Measurements from ENCODE around the gene HMCN1. TPM values are rescaled to one million over a fixed set of nuclear protein-coding genes. Genes with fewer than 3 reads are reported as not detected.

Gene HMCN1
- polyA plus RNA-seq, 1 of the 3 experiments (the other 2 are of a cell fraction), result 59.5 TPM

DNA sequence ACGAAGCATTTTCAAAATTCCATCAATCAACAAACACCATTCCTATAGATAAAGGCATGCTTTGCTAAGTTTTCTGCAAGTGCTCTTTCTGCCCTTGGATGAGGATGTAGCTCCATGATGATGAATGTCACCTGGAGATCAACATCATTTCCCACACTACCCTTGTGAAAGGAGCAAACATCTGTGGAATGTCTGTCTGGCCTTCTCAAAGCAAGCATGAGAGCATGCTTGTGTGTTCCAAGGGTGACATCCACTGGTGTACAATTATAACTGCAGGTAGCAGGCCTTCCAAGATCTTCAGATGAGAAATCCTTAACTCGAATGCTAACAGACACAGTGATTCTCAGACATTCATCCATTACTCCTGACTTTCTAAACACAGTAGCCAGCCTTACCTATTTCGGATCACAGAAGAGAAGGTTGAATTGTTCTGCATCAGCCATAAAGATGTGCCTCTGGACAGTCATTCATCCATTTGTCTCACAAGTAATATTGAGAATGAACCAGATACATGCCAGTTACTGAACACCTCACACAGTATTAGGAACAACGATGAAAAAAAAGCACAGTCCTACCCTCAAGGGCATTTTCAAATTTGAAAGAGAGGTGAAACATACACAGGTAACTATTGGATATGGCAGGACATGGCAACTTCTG, 478.5 kb downstream of the HMCN1 start:
- H3K9me2 ChIP-seq, result no peaks in the 10 kb centered on the region
- no peak overlapping the region for H3K4me2 ChIP-seq
- peak; percentile 44 for DNase-seq
- CTCF ChIA-PET, result interaction anchor here (0.6 to 1.2 kb wide), 8 partner anchors 10 to 531 kb away, joined by 3 to 5 read pairs (median 4); no protein-coding TSS in a partner anchor
- peaks cover 4% of the 10 kb centered on the region for H3F3A ChIP-seq (replicated peaks; ENCODE audit: insufficient read depth)
- WGBS (ENCODE audit: low lambda C conversion rate), result 18% methylated on average over 4 of the region's 4 CpGs
- POLR2A ChIA-PET, result no interaction called here
- H3K9ac ChIP-seq, result no peak overlapping the region
- no peaks in the 10 kb centered on the region for H4K20me1 ChIP-seq (ENCODE audit: insufficient read depth)
- H3K4me3 ChIP-seq (ENCODE audit: low read depth in 2 of 2, low read length in 1 of 2), result peak overlapping the region in 1 of 2 experiments; percentile 21; a peak in 1 of 4 replicates
- H3K36me3 ChIP-seq (replicated peaks in 1 of 2; ENCODE audit: control insufficient read depth in 1 of 2, insufficient read depth in 2 of 2, low read length in 1 of 2), result no peaks in the 10 kb centered on the region
- no peaks in the 10 kb centered on the region for H3K27me3 ChIP-seq (ENCODE audit: insufficient read depth)
- no peaks in the 10 kb centered on the region for H3K79me2 ChIP-seq (ENCODE audit: insufficient read depth)
- no peaks in the 10 kb centered on the region for H3K9me3 ChIP-seq
- peak overlapping the region; percentile 27; the same call in 1 of the 2 replicates for H2AFZ ChIP-seq (ENCODE audit: low read depth)
- H3K4me1 ChIP-seq (ENCODE audit: control insufficient read depth in 1 of 2, insufficient read depth in 2 of 2, low read depth in 1 of 2, low read length in 1 of 2), result peaks cover 0 to 4% of the 10 kb centered on the region in 2 experiments; a peak in 2 of 4 replicates
- H3K27ac ChIP-seq (ENCODE audit: low read depth in 2 of 2, low read length in 1 of 2), result peak overlapping the region; percentile 43 to 56; a peak in 2 of 4 replicates
- TF ChIP-seq FOXJ3 (CRISPR knock-in tag; IDR thresholded peaks at IDR 0.05), result no peak
- TF ChIP-seq RAD21 (IDR thresholded peaks at IDR 0.05; ENCODE audit: low read length), result peak; percentile 98
- peak; percentile 40; the same call in 1 of the 2 replicates for TF ChIP-seq RCOR1 (IDR thresholded peaks at IDR 0.05; ENCODE audit: low read length)
- TF ChIP-seq POLR2AphosphoS5 (IDR thresholded peaks at IDR 0.05; ENCODE audit: low read depth, low read length), result no peak
- TF ChIP-seq PBX3 (IDR thresholded peaks at IDR 0.05), result peak; percentile 23; the same call in 1 of the 2 replicates
- TF ChIP-seq YY1 (IDR thresholded peaks at IDR 0.05; ENCODE audit: low read depth), result no peak
- TF ChIP-seq MEF2A (IDR thresholded peaks at IDR 0.05; ENCODE audit: borderline replicate concordance, low read depth), result no peak
- TF ChIP-seq JUND (IDR thresholded peaks at IDR 0.05), result no peak
- TF ChIP-seq EZH2phosphoT487 (IDR thresholded peaks at IDR 0.05; ENCODE audit: borderline replicate concordance, low read depth), result no peak
- TF ChIP-seq CTCF (IDR thresholded peaks at IDR 0.05), result peak; percentile 95
- no peak for TF ChIP-seq MXI1 (IDR thresholded peaks at IDR 0.05; ENCODE audit: low read depth, low read length)
- no peak for TF ChIP-seq TAF1 (IDR thresholded peaks at IDR 0.05; ENCODE audit: borderline replicate concordance, low read depth, low read length)
- TF ChIP-seq REST (IDR thresholded peaks at IDR 0.05; ENCODE audit: low read depth, low read length), result no peak
- TF ChIP-seq, protein P1, sequence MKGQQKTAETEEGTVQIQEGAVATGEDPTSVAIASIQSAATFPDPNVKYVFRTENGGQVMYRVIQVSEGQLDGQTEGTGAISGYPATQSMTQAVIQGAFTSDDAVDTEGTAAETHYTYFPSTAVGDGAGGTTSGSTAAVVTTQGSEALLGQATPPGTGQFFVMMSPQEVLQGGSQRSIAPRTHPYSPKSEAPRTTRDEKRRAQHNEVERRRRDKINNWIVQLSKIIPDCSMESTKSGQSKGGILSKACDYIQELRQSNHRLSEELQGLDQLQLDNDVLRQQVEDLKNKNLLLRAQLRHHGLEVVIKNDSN (IDR thresholded peaks at IDR 0.05; ENCODE audit: borderline replicate concordance, low read depth), result no peak
- TF ChIP-seq, protein P2, sequence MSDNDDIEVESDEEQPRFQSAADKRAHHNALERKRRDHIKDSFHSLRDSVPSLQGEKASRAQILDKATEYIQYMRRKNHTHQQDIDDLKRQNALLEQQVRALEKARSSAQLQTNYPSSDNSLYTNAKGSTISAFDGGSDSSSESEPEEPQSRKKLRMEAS (IDR thresholded peaks at IDR 0.05; ENCODE audit: low read depth), result peak; percentile 29; the same call in 1 of the 2 replicates
- TF ChIP-seq, protein P3, sequence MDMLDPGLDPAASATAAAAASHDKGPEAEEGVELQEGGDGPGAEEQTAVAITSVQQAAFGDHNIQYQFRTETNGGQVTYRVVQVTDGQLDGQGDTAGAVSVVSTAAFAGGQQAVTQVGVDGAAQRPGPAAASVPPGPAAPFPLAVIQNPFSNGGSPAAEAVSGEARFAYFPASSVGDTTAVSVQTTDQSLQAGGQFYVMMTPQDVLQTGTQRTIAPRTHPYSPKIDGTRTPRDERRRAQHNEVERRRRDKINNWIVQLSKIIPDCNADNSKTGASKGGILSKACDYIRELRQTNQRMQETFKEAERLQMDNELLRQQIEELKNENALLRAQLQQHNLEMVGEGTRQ (IDR thresholded peaks at IDR 0.05; ENCODE audit: borderline replicate concordance, low read depth, low read length), result no peak
- no peak for TF ChIP-seq NFIC (IDR thresholded peaks at IDR 0.05; ENCODE audit: borderline replicate concordance)
- TF ChIP-seq FOSL2 (IDR thresholded peaks at IDR 0.05; ENCODE audit: borderline replicate concordance, low read depth), result no peak
- TF ChIP-seq GATA2 (CRISPR knock-in tag; IDR thresholded peaks at IDR 0.05), result no peak
- TF ChIP-seq SIN3A (IDR thresholded peaks at IDR 0.05; ENCODE audit: borderline replicate concordance, low read depth, low read length), result no peak
- no peak for TF ChIP-seq TEAD4 (IDR thresholded peaks at IDR 0.05; ENCODE audit: borderline replicate concordance, insufficient read depth)
- no peak for TF ChIP-seq EP300 (IDR thresholded peaks at IDR 0.05; ENCODE audit: borderline replicate concordance in 1 of 2, low read depth in 1 of 2, low read length in 1 of 2)
- peak; percentile 96 for TF ChIP-seq SMC3 (IDR thresholded peaks at IDR 0.05; ENCODE audit: low read depth, low read length)
- no peak for TF ChIP-seq ELF1 (IDR thresholded peaks at IDR 0.05)
